WTC11 (cell line): Measurements from ENCODE around the gene WDR38. TPM values are rescaled to one million over a fixed set of nuclear protein-coding genes. Genes with fewer than 3 reads are reported as not detected.

Source experiments
- ATAC-seq: fragments of 200-7000 bp; cut with Tn5 transposase; 2 replicates; pipeline ENCODE4 v1.10.0; 2021; ENCODE audit warnings: mild to moderate bottlenecking, moderate library complexity
- CTCF ChIA-PET: fragments of 300-600 bp; sonication (Branson Sonifier 250); formaldehyde crosslinking; loops from one replicate; lab custom pipeline; 2021; ENCODE audit warnings: antibody characterized with exemption; lab: Charles Lee
- POLR2A ChIA-PET: fragments of 350-600 bp; sonication (Branson Sonifier 250); formaldehyde crosslinking; loops from one replicate; lab custom pipeline; 2021; ENCODE audit warnings: antibody characterized with exemption; lab: Charles Lee
- DNase-seq: peaks from one replicate; pipeline ENCODE4 v3.0.0; 2021; ENCODE audit warnings: low spot score
- H3K27ac Mint-ChIP-seq: 2 replicates; pipeline ENCODE4 v1.8.0; 2021; ENCODE audit warnings: mixed read lengths
- H3K27me3 Mint-ChIP-seq: 2 replicates; pipeline ENCODE4 v1.8.0; 2021; ENCODE audit warnings: low read depth, mild to moderate bottlenecking, moderate library complexity, mixed read lengths
- H3K36me3 Mint-ChIP-seq: 2 replicates; pipeline ENCODE4 v1.8.0; 2021; ENCODE audit warnings: mixed read lengths
- H3K4me1 Mint-ChIP-seq: 2 replicates; pipeline ENCODE4 v1.8.0; 2022; ENCODE audit warnings: mixed read lengths
- H3K4me3 Mint-ChIP-seq: 2 replicates; pipeline ENCODE4 v1.8.0; 2021; ENCODE audit warnings: mild to moderate bottlenecking, moderate library complexity, mixed read lengths
- H3K9me3 Mint-ChIP-seq: 2 replicates; pipeline ENCODE4 v1.8.0; 2021; ENCODE audit warnings: mixed read lengths
- CBFB ChIP-seq: sonication (generic); formaldehyde crosslinking; IDR thresholded peaks from 2 replicates; pipeline ENCODE4 v1.8.1; 2022; ENCODE audit warnings: mild to moderate bottlenecking, low read depth, missing genetic modification reagents
- ERG ChIP-seq: fragments of 250-450 bp; sonication (Bioruptor Pico); IDR thresholded peaks from 2 replicates; pipeline ENCODE4 v1.8.0; 2021; ENCODE audit warnings: mild to moderate bottlenecking
- ESRRA ChIP-seq: sonication (generic); formaldehyde crosslinking; IDR thresholded peaks from 2 replicates; pipeline ENCODE4 v1.8.1; 2022; ENCODE audit warnings: mild to moderate bottlenecking, missing genetic modification reagents, borderline replicate concordance
- FOXK1 ChIP-seq: sonication (generic); formaldehyde crosslinking; IDR thresholded peaks from 2 replicates; pipeline ENCODE4 v1.8.0; 2022; ENCODE audit warnings: mild to moderate bottlenecking, moderate library complexity, missing genetic modification reagents
- FOXP1 ChIP-seq: sonication (generic); formaldehyde crosslinking; IDR thresholded peaks from 2 replicates; pipeline ENCODE4 v1.8.0; 2022; ENCODE audit warnings: missing genetic modification reagents, mild to moderate bottlenecking, moderate library complexity, borderline replicate concordance
- FOXP4 ChIP-seq: sonication (generic); formaldehyde crosslinking; IDR thresholded peaks from 2 replicates; pipeline ENCODE4 v1.8.0; 2022; ENCODE audit warnings: mild to moderate bottlenecking, missing genetic modification reagents
- GABPB1 ChIP-seq: sonication (generic); formaldehyde crosslinking; IDR thresholded peaks from 2 replicates; pipeline ENCODE4 v1.8.1; 2023; ENCODE audit warnings: mild to moderate bottlenecking, missing genetic modification reagents
- JAZF1 ChIP-seq: fragments of 250-450 bp; sonication (Bioruptor Pico); IDR thresholded peaks from 2 replicates; pipeline ENCODE4 v1.9.0; 2021; ENCODE audit warnings: moderate library complexity, mild to moderate bottlenecking, inconsistent platforms
- MAX ChIP-seq: sonication (generic); formaldehyde crosslinking; IDR thresholded peaks from 2 replicates; pipeline ENCODE4 v1.8.0; 2022; ENCODE audit warnings: mild to moderate bottlenecking, missing genetic modification reagents
- MXD4 ChIP-seq: fragments of 250-450 bp; sonication (Bioruptor Pico); IDR thresholded peaks from 2 replicates; pipeline ENCODE4 v1.8.0; 2021; ENCODE audit warnings: mild to moderate bottlenecking, moderate library complexity, borderline replicate concordance
- OVOL2 ChIP-seq: fragments of 250-450 bp; sonication (Bioruptor Pico); IDR thresholded peaks from 2 replicates; pipeline ENCODE4 v1.9.0; 2021; ENCODE audit warnings: mild to moderate bottlenecking, borderline replicate concordance
- RORB ChIP-seq: fragments of 250-450 bp; sonication (Bioruptor Pico); IDR thresholded peaks from 2 replicates; pipeline ENCODE4 v1.9.0; 2021; ENCODE audit warnings: mild to moderate bottlenecking
- SMAD4 ChIP-seq: sonication (generic); formaldehyde crosslinking; IDR thresholded peaks from 2 replicates; pipeline ENCODE4 v1.8.0; 2022; ENCODE audit warnings: mild to moderate bottlenecking, missing genetic modification reagents
- USF1 ChIP-seq: sonication (generic); formaldehyde crosslinking; IDR thresholded peaks from 2 replicates; pipeline ENCODE4 v1.8.0; 2022; ENCODE audit warnings: mild to moderate bottlenecking, missing genetic modification reagents
- ZNF219 ChIP-seq: sonication (generic); formaldehyde crosslinking; IDR thresholded peaks from 2 replicates; pipeline ENCODE4 v1.8.0; 2023; ENCODE audit warnings: missing genetic modification reagents, mild to moderate bottlenecking, borderline replicate concordance
- ZNF281 ChIP-seq: sonication (generic); formaldehyde crosslinking; IDR thresholded peaks from 2 replicates; pipeline ENCODE4 v1.8.0; 2023; ENCODE audit warnings: mild to moderate bottlenecking, missing genetic modification reagents
- ZNF317 ChIP-seq: sonication (generic); formaldehyde crosslinking; IDR thresholded peaks from 2 replicates; pipeline ENCODE4 v1.8.1; 2023; ENCODE audit warnings: low read depth, mild to moderate bottlenecking, moderate library complexity, missing genetic modification reagents, borderline replicate concordance
- ZNF416 ChIP-seq: fragments of 250-450 bp; sonication (Bioruptor Pico); IDR thresholded peaks from 2 replicates; pipeline ENCODE4 v1.9.0; 2021; ENCODE audit warnings: mild to moderate bottlenecking, inconsistent platforms
- ZNF425 ChIP-seq: fragments of 250-450 bp; sonication (Bioruptor Pico); conservative IDR thresholded peaks from 2 replicates; pipeline ENCODE4 v1.9.0; 2021; ENCODE audit warnings: mild to moderate bottlenecking
- ZSCAN18 ChIP-seq: fragments of 250-450 bp; sonication (Bioruptor Pico); IDR thresholded peaks from 2 replicates; pipeline ENCODE4 v2.1.2; 2022; ENCODE audit warnings: mild to moderate bottlenecking, moderate library complexity
- total RNA-seq: library from RNA; stranded (reverse); gene quantifications from 3 replicates; pipeline ENCODE4 v1.2.3, GENCODE V29; 2021

The WDR38 gene
- total RNA-seq, 1 experiment from 2014 or later: not detected

- TF ChIP-seq FOXP4 (CRISPR knock-in tag): no peak
- no peak for TF ChIP-seq FOXK1 (CRISPR knock-in tag)
- no peak for TF ChIP-seq ZNF416 (CRISPR knock-in tag)
- TF ChIP-seq ZNF219 (CRISPR knock-in tag): no peak
- TF ChIP-seq ZNF425 (CRISPR knock-in tag): no peak
- TF ChIP-seq ZNF281 (CRISPR knock-in tag): no peak
- no peak for TF ChIP-seq ZNF317 (CRISPR knock-in tag)
- TF ChIP-seq, all 79 proteins: peak for 0
These were observed 985 bp upstream of the WDR38 start (continued) for GRCh38 chr9:124852121-124852828.

GRCh38 chr9:124853605-124854143 lies 414 bp downstream of the WDR38 start:
- Mint-ChIP-seq H3K4me3 (peak overlapping the region; percentile 62), H3K27me3 (no peaks in the 10 kb centered on the region), H3K9me3 (no peaks in the 10 kb centered on the region)
- ChIA-PET POLR2A (interaction anchor here (0.7 to 2.2 kb wide), 5 partner anchors 8 to 84 kb away, joined by 4 to 12 read pairs (median 6); partner anchors contain the start of genes ARPC5L, NR6A1 and RPL35), CTCF (interaction anchor here (0.5 to 12.9 kb wide), 61 partner anchors 8 to 521 kb away, joined by 3 to 935 read pairs (median 6); partner anchors contain the start of genes ADGRD2, ARPC5L, NR6A1 and OLFML2A)
- DNase-seq: no peak
- no peak for TF ChIP-seq SMAD4 (CRISPR knock-in tag)
- no peak for TF ChIP-seq ZSCAN18 (CRISPR knock-in tag)
- TF ChIP-seq, all 79 proteins: peak for 0
- ATAC-seq: no peak
- Mint-ChIP-seq H3K4me1 (peaks cover 9% of the 10 kb centered on the region), H3K27ac (no peak overlapping the region), H3K36me3 (peaks cover 16% of the 10 kb centered on the region)

- Mint-ChIP-seq H3K9me3 (no peaks in the 10 kb centered on the region), H3K4me1 (peaks cover 9% of the 10 kb centered on the region), H3K27me3 (no peaks in the 10 kb centered on the region), H3K4me3 (no peak overlapping the region), H3K36me3 (peaks cover 21% of the 10 kb centered on the region), H3K27ac (no peak overlapping the region)
- ATAC-seq (no peak), DNase-seq (no peak)
- TF ChIP-seq FOXP1 (CRISPR knock-in tag) (no peak), JAZF1 (no peak), ESRRA (CRISPR knock-in tag) (no peak), CBFB (CRISPR knock-in tag) (no peak), MAX (CRISPR knock-in tag) (no peak), ERG (CRISPR knock-in tag) (no peak), MXD4 (no peak), USF1 (CRISPR knock-in tag) (no peak), GABPB1 (no peak), RORB (CRISPR knock-in tag) (no peak), OVOL2 (CRISPR knock-in tag) (no peak)
- CTCF ChIA-PET: interaction anchor here (0.6 to 12.9 kb wide), 24 partner anchors 8 to 521 kb away, joined by 3 to 935 read pairs (median 12); partner anchors contain the start of genes ARPC5L, NR6A1, OLFML2A and RPL35
- POLR2A ChIA-PET: interaction anchor here (2.0 to 2.2 kb wide), 2 partner anchors 8 to 83 kb away, joined by 9 to 12 read pairs; partner anchors contain the start of genes ARPC5L, NR6A1 and RPL35
These were observed 901 bp downstream of the WDR38 start for GRCh38 chr9:124854161-124854560.
